Epithelial cell of prostate (primary cell): ENCODE data around the gene MAP2.

Experiments used
- DNase-seq: peaks from one replicate; pipeline ENCODE4 v3.0.0-alpha.2; 2011; ENCODE audit warnings: low read depth, low spot score
- H3K27ac ChIP-seq: fragments of 450-650 bp; 2 replicates; pipeline ENCODE4 v1.5.1; 2017; ENCODE audit warnings: mild to moderate bottlenecking

The MAP2 gene

DNA sequence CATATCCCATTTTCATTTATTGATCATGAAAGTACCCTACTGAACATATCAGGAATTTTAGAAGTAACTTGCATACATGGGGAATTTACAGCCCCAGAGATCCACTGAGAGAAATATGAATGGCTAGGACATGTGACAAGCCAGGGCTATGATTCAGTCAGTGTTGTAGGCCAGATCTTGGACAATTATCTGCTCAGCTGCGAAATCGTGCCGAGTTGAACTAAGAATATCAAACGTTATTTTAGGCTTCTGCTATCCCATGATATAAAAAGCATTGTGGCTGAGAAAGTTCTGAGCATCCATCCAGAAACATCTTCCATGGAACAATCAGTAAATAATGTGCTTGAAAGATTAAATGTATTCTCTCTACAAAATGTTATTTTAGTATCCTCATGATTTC, 262.1 kb downstream of the MAP2 start:
- H3K27ac ChIP-seq = no peak overlapping the region
- DNase-seq = no peak

DNA sequence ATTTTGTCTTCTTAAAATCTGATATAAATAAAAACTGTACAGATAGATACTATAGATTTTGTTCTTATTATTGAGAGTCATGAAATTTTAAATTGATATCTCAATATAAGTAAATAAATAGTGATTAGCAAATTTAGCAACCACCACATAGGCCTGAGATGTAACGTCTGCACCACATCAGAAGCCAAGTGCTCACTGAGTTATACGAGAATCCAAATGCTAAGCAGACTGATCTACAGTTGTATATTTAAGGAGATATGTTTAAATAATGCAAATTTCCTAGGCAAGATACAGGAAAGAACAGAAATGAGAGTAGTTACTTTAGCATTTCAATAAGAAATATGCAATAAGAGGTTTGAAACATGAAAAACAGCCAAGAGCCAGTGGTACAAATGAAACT, 262.6 kb downstream of the MAP2 start:
- DNase-seq = no peak
- no peak overlapping the region for H3K27ac ChIP-seq

GRCh38 chr2:209687323-209687969, 263.6 kb downstream of the MAP2 start:
- no peak for DNase-seq
- peak overlapping the region; percentile 27 for H3K27ac ChIP-seq

DNA sequence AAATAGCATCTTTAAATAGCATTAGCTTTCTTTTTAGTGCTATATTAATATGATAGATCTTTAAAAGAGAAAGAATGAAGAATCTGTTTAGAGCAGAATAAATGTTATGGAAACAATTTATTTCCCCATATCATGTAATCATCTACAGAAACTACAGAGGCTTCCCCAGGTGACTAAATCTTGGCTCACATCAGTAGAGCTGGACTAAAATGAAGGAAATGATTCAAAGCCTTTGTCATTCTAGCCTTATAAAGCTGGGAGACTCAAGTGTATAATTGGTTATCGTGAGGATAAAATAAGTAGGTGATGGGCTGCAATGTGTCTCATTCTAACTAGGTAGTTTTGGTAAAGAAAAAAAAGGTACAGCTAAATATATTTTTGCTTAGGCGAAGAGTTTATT, 264.5 kb downstream of the MAP2 start:
- DNase-seq = peak; percentile 3
- peak overlapping the region; percentile 27 for H3K27ac ChIP-seq

DNA sequence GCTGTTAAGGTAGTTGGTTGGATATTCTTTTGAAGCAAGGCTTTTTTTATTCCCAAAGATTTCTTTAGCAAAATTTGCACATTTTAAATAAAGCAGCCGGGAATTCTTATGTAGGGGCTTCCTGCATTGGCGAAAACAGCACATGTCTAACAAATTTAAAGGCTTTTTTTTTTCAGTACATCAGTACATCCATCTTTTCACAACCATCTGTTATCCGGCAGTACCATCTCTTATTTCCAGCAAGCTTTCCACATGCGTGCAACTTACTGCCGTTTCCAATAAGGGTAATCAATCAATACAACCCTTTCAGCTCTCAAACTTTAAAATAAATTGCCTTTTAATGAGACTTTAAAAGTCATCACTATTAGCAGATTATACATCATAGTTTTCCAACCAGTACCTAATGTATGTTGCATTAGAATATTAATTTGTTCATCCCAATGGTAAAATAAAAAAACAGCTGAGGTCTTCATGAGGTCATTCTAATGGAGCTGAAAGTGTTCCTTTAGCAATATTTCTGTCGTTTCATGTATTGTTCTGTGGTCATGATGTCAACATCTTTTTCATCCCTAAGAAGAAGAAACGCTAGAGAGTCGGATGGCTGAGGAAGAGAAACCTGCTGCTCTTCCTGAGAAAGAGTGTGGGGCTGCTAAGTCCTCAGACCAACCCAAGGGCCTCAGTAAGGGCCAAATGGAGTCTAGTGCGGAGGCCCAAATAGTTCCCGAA, 266.3 kb downstream of the MAP2 start:
- DNase-seq = no peak
- no peak overlapping the region for H3K27ac ChIP-seq

DNA sequence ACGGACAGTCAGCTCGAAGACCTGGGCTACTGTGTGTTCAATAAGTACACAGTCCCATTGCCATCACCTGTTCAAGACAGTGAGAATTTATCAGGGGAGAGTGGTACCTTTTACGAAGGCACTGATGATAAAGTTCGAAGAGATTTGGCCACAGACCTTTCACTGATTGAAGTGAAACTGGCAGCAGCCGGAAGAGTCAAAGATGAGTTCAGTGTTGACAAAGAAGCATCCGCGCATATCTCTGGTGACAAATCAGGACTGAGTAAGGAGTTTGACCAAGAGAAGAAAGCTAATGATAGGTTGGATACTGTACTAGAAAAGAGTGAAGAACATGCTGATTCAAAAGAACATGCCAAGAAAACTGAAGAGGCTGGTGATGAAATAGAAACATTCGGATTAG, 270.9 kb downstream of the MAP2 start:
- no peak for DNase-seq
- H3K27ac ChIP-seq = no peak overlapping the region

GRCh38 chr2:209696836-209697711, 273.2 kb downstream of the MAP2 start:
- no peak for DNase-seq
- H3K27ac ChIP-seq = no peak overlapping the region

DNA sequence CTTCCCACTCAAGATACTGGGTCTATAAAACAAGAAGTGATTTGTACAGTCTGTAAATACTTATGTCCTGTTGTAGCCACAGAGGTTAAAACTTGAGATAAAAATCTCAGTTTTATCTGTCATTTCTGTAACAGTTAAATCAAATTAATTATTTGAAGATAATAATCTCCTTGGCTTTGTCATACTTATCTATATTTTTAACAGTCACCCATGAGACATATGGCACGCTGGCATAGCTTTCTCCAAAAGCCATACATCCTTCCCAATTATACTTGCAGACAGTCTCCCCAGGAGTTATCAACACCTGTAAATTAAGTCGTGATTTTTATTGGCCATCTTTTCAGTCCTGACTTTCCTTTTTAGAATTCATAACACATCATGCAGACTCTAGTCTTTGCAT, 278.9 kb downstream of the MAP2 start:
- H3K27ac ChIP-seq = no peak overlapping the region
- no peak for DNase-seq

DNA sequence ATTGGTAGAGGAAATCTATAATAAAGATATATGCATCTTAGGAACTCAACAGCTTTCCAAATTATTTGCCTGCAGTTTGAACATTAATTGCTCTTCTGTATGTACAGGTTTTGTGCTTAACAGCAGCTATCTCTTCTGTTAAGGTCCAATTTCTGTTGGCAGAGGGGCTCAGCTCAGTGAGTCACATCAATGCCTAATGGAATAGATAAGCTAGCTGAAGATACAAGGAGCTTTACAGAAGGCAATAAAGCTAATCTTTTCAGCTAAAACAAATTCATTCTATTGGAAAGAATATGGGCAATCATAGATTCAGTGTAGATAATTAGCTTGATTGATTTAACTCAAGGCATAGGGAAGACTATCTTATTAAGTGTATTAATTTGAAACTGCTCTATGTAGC, 289.4 kb downstream of the MAP2 start:
- no peak for DNase-seq
- no peak overlapping the region for H3K27ac ChIP-seq

DNA sequence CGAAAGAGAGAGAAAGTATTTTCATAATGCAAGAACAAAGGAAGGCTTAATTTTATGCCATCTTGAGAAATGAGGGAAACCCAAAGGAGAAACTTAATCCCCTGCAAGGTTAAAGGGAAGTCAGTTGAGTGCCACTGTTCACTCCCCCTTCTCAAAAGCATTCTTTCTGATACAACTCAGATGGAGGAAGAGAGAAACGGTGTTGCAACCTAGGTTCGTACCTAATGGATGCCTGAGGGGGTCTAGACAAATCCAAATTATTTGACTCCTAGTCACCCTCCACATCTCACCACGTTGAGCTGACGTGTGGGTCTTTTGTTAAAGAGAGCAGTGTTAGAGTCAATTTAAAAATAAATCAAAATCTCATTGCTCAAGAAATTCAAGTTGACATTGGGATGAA, 295.2 kb downstream of the MAP2 start:
- no peak for DNase-seq
- H3K27ac ChIP-seq = no peak overlapping the region

DNA sequence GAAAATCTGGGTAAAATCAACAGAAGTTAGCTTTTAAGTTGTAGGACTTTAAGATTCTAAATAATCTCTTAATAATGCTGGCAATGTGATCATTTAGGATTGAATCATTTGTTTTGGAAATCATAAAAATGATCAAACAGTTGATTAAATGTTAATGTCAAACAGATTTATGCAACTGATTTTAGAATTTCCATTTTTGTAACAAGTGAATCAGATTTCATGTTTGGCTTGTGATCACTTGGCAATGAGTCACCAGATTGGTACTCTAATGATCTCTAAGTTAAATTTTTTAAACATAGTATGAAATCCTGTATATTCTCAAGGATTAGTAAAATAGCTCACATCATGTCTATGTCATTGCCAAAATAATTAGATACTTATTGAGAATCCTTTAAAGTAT, 297.6 kb downstream of the MAP2 start:
- no peak overlapping the region for H3K27ac ChIP-seq
- DNase-seq = no peak

GRCh38 chr2:209726311-209726710, 302.5 kb downstream of the MAP2 start:
- DNase-seq = peak; percentile 18
- H3K27ac ChIP-seq = peak overlapping the region; percentile 39

- DNase-seq = no peak
- no peak overlapping the region for H3K27ac ChIP-seq
Observed at GRCh38 chr2:209727077-209727476, 303.2 kb downstream of the MAP2 start.

GRCh38 chr2:209734805-209735204, 311.0 kb downstream of the MAP2 start:
- DNase-seq = no peak

DNA sequence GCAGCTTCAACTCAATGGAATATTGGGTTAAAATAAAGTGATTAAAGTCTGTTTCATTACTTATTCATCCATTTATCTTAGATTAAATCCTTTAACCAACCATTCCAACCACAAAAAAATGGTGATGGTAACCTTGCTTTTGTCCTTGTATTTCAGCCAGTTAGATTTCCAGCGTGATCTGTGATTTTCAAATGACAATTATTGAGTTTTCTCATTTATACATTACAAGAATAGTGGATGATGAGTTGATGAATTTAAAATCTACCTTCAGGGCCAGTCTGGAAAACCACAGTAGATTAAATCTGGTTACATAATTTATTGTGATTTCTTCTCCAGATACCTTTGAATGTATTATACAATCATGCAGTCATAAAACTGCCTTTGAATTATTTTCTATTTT, 318.1 kb downstream of the MAP2 start:
- no peak for DNase-seq

More at GRCh38 chr2:209734805-209735204, 311.0 kb downstream of the MAP2 start:
- no peak overlapping the region for H3K27ac ChIP-seq

DNA sequence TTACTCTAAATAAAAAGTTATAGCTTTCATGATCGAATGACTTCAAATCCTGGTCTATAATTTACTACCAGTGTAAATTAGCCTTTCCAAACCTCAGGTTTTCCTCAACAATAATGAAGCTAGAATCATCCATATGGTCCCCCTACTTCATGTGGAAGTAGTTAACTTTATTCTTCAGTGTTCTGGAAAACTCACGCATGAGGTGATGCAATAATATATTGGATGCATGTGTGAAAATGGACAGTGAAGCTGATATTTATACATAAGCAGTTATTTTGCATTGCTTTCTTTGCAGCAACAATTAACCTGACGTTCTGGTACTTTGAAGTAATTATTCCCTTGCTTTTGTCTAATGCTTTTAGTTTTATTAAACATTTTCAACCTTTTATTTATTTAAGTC, 329.2 kb downstream of the MAP2 start:
- DNase-seq = no peak
- no peak overlapping the region for H3K27ac ChIP-seq

More for the DNA sequence above, 318.1 kb downstream of the MAP2 start:
- H3K27ac ChIP-seq = no peak overlapping the region

GRCh38 chr2:209757163-209757562, 333.3 kb downstream of the MAP2 start:
- no peak overlapping the region for H3K27ac ChIP-seq
- no peak for DNase-seq

GRCh38 chr2:209761566-209761965, 337.7 kb downstream of the MAP2 start:
- no peak for DNase-seq
- no peak overlapping the region for H3K27ac ChIP-seq

- H3K27ac ChIP-seq = no peak overlapping the region
- DNase-seq = no peak
Observed at GRCh38 chr2:209762563-209762962, 338.7 kb downstream of the MAP2 start.

DNA sequence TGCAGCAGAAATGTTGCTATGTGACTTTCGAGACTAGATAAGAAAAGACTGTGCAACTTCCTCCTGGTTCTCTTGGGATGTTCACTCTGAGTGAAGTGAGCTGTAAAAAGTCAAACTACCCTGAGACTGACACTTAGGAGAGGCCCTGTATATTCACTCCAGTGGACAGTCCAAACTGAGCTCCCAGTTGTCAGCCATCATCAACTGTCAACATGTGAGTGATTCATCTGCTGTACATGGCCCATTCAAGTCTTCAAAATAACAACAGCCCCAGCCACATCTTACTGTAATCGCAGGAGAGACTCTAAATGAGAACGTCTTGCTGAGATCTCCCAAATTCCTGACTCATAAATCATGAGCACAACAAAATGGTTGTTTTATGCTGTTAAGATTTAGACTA, 339.3 kb downstream of the MAP2 start:
- no peak overlapping the region for H3K27ac ChIP-seq
- DNase-seq = no peak

DNA sequence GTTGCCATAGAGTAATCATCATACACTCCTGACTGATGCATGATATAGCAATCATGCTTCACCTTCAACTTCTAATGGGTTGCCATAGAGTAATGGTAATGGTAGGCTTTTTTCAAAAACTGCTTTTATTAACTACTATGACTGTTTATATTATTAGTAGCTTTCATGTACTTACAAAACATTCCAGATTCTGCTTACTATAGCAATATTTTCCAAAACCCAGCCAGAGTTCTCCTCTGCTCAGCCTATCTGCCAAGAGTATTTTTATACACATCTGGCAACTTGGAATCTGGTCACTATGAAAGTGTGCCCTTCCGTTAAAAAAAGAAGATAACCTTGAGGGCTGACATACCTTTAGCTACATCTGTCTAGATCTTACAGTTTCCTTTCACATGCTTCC, 342.8 kb downstream of the MAP2 start:
- H3K27ac ChIP-seq = no peak overlapping the region
- DNase-seq = no peak
